ENCODE data around the gene GAS7.

Gene GAS7

GRCh38 chr17:10081571-10082169 is 116.7 kb downstream of the GAS7 start:
- Histone ChIP-seq H4K20me1 (ENCODE audit: insufficient read depth) (no peaks in the 10 kb centered on the region), H3K27ac (no peak overlapping the region), H2AFZ (ENCODE audit: low read depth) (no peak overlapping the region), H3K36me3 (ENCODE audit: insufficient read depth) (no peaks in the 10 kb centered on the region), H3K4me3 (IDR thresholded peaks at IDR 0.05; ENCODE audit: insufficient read depth, low read depth, low read length) (no peak overlapping the region), H3K9ac (no peak overlapping the region), H3K4me1 (ENCODE audit: low read depth, poor library complexity, severe bottlenecking) (no peaks in the 10 kb centered on the region), H3K27me3 (ENCODE audit: insufficient read depth, low read depth) (no peaks in the 10 kb centered on the region), H3K79me2 (ENCODE audit: insufficient read depth, low read depth) (no peaks in the 10 kb centered on the region), H3K4me2 (no peak overlapping the region)
- TF ChIP-seq CTCF (conservative IDR thresholded peaks at IDR 0.05; ENCODE audit: low read depth, low read length): no peak

DNA sequence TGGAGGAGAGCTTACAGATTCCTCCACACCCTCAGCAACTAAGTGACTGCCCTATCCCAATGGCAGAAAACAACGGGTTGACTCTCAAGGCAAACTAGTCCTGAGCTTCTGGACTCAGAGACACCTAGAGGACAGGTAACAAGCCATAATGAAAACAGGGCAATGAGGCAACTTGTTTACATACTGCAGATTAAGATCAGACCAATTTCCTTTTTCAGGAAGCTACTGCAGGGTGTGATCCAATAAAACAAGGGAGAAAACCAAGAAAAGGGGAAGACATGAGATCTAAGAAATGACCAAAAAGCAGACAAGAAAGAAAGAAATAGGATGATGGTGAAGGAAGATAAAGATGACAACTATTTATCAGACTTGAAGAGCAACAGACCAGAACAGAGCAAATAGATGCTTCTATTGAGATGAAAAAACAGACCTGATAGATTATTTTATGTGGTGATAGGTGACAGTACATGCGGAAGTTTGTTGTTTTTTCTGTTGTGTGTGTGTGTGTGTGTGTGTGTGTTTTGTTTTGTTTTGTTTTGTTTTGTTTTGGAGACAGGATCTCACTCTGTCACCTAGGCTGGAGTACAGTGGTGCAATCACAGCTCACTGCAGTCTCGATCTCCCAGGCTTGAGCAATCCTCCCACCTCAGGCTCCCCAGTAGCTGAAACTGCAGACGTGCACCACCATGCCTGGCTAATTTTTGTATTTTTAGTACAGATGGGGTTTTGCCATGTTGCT is 120.7 kb downstream of the GAS7 start:
- Histone ChIP-seq H3K4me1 (ENCODE audit: low read depth, poor library complexity, severe bottlenecking) (no peaks in the 10 kb centered on the region), H2AFZ (ENCODE audit: low read depth) (no peak overlapping the region), H4K20me1 (ENCODE audit: insufficient read depth) (no peaks in the 10 kb centered on the region), H3K79me2 (ENCODE audit: insufficient read depth, low read depth) (no peaks in the 10 kb centered on the region), H3K36me3 (ENCODE audit: insufficient read depth) (no peaks in the 10 kb centered on the region), H3K4me3 (IDR thresholded peaks at IDR 0.05; ENCODE audit: insufficient read depth, low read depth, low read length) (no peak overlapping the region), H3K9ac (no peak overlapping the region), H3K27me3 (ENCODE audit: insufficient read depth, low read depth) (no peaks in the 10 kb centered on the region), H3K27ac (no peak overlapping the region), H3K4me2 (no peak overlapping the region)
- no peak for TF ChIP-seq CTCF (conservative IDR thresholded peaks at IDR 0.05; ENCODE audit: low read depth, low read length)

DNA sequence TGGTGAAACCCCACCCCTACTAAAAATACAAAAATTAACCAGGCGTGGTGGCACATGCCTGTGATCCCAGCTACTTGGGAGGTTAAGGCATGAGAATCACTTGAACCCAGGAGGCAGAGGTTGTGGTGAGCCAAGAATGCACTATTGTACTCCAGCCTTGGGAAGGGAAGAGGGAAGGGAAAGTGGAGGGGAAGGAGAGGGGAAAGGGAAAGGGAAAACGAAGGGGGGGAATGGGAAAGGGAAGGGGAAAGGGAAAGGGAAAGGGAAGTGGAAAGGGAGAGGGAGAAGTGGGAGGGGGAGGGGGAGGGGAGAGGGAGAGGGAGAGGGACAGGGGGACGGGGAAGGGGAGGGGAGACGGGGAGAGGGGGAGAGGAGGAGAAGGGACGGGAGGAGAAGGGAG is 122.5 kb downstream of the GAS7 start:
- H4K20me1 ChIP-seq (ENCODE audit: insufficient read depth): no peaks in the 10 kb centered on the region
- no peaks in the 10 kb centered on the region for H3K36me3 ChIP-seq (ENCODE audit: insufficient read depth)
- no peak overlapping the region for H3K4me3 ChIP-seq (IDR thresholded peaks at IDR 0.05; ENCODE audit: insufficient read depth, low read depth, low read length)
- no peaks in the 10 kb centered on the region for H3K79me2 ChIP-seq (ENCODE audit: insufficient read depth, low read depth)
- no peak for TF ChIP-seq CTCF (conservative IDR thresholded peaks at IDR 0.05; ENCODE audit: low read depth, low read length)
- no peaks in the 10 kb centered on the region for H3K27me3 ChIP-seq (ENCODE audit: insufficient read depth, low read depth)
- no peak overlapping the region for H3K9ac ChIP-seq
- no peak overlapping the region for H3K4me2 ChIP-seq
- no peak overlapping the region for H2AFZ ChIP-seq (ENCODE audit: low read depth)
- no peaks in the 10 kb centered on the region for H3K4me1 ChIP-seq (ENCODE audit: low read depth, poor library complexity, severe bottlenecking)
- H3K27ac ChIP-seq: no peak overlapping the region

DNA sequence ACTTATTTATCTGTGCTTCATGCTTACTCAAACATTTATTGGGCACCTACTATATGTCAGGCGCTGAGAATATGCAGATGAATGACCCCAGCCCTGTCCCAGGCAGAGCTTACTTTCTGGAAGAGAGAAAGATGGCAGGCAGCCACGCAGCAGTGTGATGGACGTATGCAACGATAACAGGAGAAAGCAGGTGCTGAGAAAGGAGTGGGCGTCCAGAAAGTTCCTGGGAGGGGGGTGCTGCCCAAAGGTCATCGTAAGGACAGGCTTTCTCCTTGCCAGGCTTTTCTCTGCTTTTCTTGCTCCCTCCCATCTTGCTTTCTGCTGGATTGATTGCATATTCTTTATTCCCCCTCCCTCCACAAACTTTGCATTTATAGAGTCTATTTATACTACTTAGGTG is 124.5 kb downstream of the GAS7 start:
- no peaks in the 10 kb centered on the region for H3K36me3 ChIP-seq (ENCODE audit: insufficient read depth)
- H3K4me2 ChIP-seq: no peak overlapping the region
- no peaks in the 10 kb centered on the region for H3K27me3 ChIP-seq (ENCODE audit: insufficient read depth, low read depth)
- no peaks in the 10 kb centered on the region for H4K20me1 ChIP-seq (ENCODE audit: insufficient read depth)
- H3K27ac ChIP-seq: no peak overlapping the region
- H3K9ac ChIP-seq: no peak overlapping the region
- no peak for TF ChIP-seq CTCF (conservative IDR thresholded peaks at IDR 0.05; ENCODE audit: low read depth, low read length)
- H2AFZ ChIP-seq (ENCODE audit: low read depth): no peak overlapping the region
- H3K4me3 ChIP-seq (IDR thresholded peaks at IDR 0.05; ENCODE audit: insufficient read depth, low read depth, low read length): no peak overlapping the region
- no peaks in the 10 kb centered on the region for H3K79me2 ChIP-seq (ENCODE audit: insufficient read depth, low read depth)
- no peaks in the 10 kb centered on the region for H3K4me1 ChIP-seq (ENCODE audit: low read depth, poor library complexity, severe bottlenecking)

Data from KMS-11 (cell line).